Activated CD8-positive, alpha-beta T cell treated with anti-CD3 and anti-CD28 coated beads, Interleukin-2, amount 10 ng/mL, durations not matched to agents 7 days and 5 days (primary cell): ENCODE results near the gene MPP3. TPM values are rescaled to one million over a fixed set of nuclear protein-coding genes. Genes with fewer than 3 reads are reported as not detected.

Experiments used
- ATAC-seq: fragments of 150-1000 bp; cut with Tn5 transposase; one replicate; pipeline ENCODE4 v1.10.0; 2021; ENCODE audit warnings: moderate library complexity
- CTCF ChIA-PET: fragments of 350-600 bp; sonication (Branson Sonifier 250); formaldehyde crosslinking; loops from one replicate; lab custom pipeline; 2021; ENCODE audit warnings: antibody characterized with exemption; lab: Charles Lee
- POLR2A ChIA-PET: fragments of 350-600 bp; sonication (Branson Sonifier 250); formaldehyde crosslinking; loops from one replicate; lab custom pipeline; 2021; ENCODE audit warnings: antibody characterized with exemption; lab: Charles Lee
- DNase-seq: peaks from one replicate; pipeline ENCODE4 v3.0.0-alpha.2; 2020
- H3K27ac Mint-ChIP-seq: one replicate; pipeline ENCODE4 v1.8.0; 2021; ENCODE audit warnings: mild to moderate bottlenecking, mixed read lengths
- H3K27me3 Mint-ChIP-seq: one replicate; pipeline ENCODE4 v1.8.0; 2021; ENCODE audit warnings: low read depth, mixed read lengths
- H3K36me3 Mint-ChIP-seq: one replicate; pipeline ENCODE4 v1.8.0; 2021; ENCODE audit warnings: low read depth, mixed read lengths
- H3K4me1 Mint-ChIP-seq: one replicate; pipeline ENCODE4 v1.8.0; 2021; ENCODE audit warnings: low read depth, mixed read lengths
- H3K4me3 Mint-ChIP-seq: one replicate; pipeline ENCODE4 v1.8.0; 2021; ENCODE audit warnings: mild to moderate bottlenecking, mixed read lengths
- H3K9me3 Mint-ChIP-seq: one replicate; pipeline ENCODE4 v1.8.0; 2022; ENCODE audit warnings: mixed read lengths; ENCODE audit not compliant: insufficient read depth
- total RNA-seq, 2 experiments: library from RNA; stranded (reverse); gene quantifications; one replicate each; pipeline ENCODE4 v1.2.3, GENCODE V29; 2021

Gene MPP3
- total RNA-seq, 2 experiments from 2014 or later, result not detected

- POLR2A ChIA-PET, result interaction anchor here (0.6 kb wide), 1 partner anchor 865 kb away, joined by 3 read pairs; no protein-coding TSS in a partner anchor
- DNase-seq (peak; percentile 75), ATAC-seq (peak; percentile 97)
- Mint-ChIP-seq H3K27ac (peak within 1 kb of the TSS; percentile 81), H3K9me3 (no peaks in the 10 kb centered on the region), H3K27me3 (peaks cover 36% of the 10 kb centered on the region), H3K4me3 (peak within 1 kb of the TSS; percentile 81), H3K4me1 (peaks cover 10% of the 10 kb centered on the region), H3K36me3 (peaks cover 2% of the 10 kb centered on the region)
- CTCF ChIA-PET, result interaction anchor here (0.9 to 1.7 kb wide), 5 partner anchors 9 to 67 kb away, joined by 3 to 6 read pairs (median 4); no protein-coding TSS in a partner anchor
Observed at GRCh38 chr17:43778337-43779144, 54.4 kb downstream of the MPP3 start, which contains the start of gene DUSP3. TSS of gene DUSP3 (minus strand) at chr17:43778977. CDS start at chr17:43778924, 53 bp downstream.

GRCh38 chr17:43774304-43775250, 58.4 kb downstream of the MPP3 start:
- no peak for DNase-seq
- H3K9me3 Mint-ChIP-seq, result no peaks in the 10 kb centered on the region
- POLR2A ChIA-PET, result no interaction called here
- no peak for ATAC-seq
- CTCF ChIA-PET, result interaction anchor here (1.1 to 1.9 kb wide), 2 partner anchors 9 to 72 kb away, joined by 3 to 13 read pairs; partner anchors contain the start of gene CD300LG
- no peak overlapping the region for H3K4me3 Mint-ChIP-seq
- H3K27ac Mint-ChIP-seq, result no peak overlapping the region
- peaks cover 3% of the 10 kb centered on the region for H3K27me3 Mint-ChIP-seq
- peaks cover 14% of the 10 kb centered on the region for H3K4me1 Mint-ChIP-seq
- H3K36me3 Mint-ChIP-seq, result peaks cover 12% of the 10 kb centered on the region

DNA sequence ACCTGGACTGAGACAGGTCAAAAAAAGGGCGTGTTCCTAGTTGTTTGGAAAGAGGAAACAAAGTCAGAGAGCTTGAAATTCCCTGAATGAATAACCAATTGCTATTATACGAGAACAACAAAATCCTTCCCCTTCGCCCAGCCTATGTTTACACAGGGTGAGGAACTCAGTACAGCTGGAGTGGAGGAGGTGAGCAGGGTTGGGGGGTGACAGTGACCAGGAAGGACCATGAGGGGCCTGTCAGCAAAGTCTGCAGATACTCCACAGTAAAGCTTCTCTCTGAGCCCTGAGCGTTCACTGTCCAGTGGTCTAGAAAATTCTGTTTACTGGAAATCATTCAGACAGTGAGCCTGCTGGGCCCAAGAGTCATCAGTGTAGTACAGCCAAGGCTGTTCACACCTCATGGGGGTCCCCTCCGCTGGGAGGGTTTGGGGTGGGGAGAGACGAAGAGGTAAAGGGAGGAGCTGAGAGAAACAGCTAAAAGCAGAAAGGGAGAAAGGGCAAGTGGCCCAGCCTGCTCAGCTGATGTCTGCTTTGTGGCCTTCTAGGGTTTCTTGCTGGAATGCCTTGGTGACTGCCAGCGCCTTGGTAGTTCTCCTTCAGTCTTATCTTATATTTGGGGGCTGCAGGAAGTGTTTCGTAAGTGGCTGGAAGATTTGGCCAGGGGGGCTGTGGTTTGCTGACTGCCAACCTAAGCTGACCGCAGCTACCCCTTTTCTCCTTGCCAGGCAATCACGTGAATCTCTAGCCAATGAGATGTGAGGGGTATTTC, 59.9 kb downstream of the MPP3 start:
- CTCF ChIA-PET, result interaction anchor here (1.2 kb wide), 1 partner anchor 78 kb away, joined by 3 read pairs; no protein-coding TSS in a partner anchor
- ATAC-seq, result no peak
- Mint-ChIP-seq H3K36me3 (peaks cover 12% of the 10 kb centered on the region), H3K27ac (peak overlapping the region; percentile 64), H3K4me1 (peaks cover 9% of the 10 kb centered on the region), H3K27me3 (no peaks in the 10 kb centered on the region), H3K4me3 (no peak overlapping the region), H3K9me3 (no peaks in the 10 kb centered on the region)
- POLR2A ChIA-PET, result interaction anchor here (0.6 kb wide), 1 partner anchor 520 kb away, joined by 3 read pairs; no protein-coding TSS in a partner anchor
- no peak for DNase-seq

- H3K27ac Mint-ChIP-seq, result no peak overlapping the region
- ChIA-PET CTCF (no interaction called here), POLR2A (no interaction called here)
- H3K36me3 Mint-ChIP-seq, result peaks cover 12% of the 10 kb centered on the region
- no peak for DNase-seq
- H3K27me3 Mint-ChIP-seq, result no peaks in the 10 kb centered on the region
- ATAC-seq, result no peak
- H3K9me3 Mint-ChIP-seq, result no peaks in the 10 kb centered on the region
- H3K4me1 Mint-ChIP-seq, result peaks cover 9% of the 10 kb centered on the region
- no peak overlapping the region for H3K4me3 Mint-ChIP-seq
Observed at GRCh38 chr17:43771463-43771862, 61.5 kb downstream of the MPP3 start.

DNA sequence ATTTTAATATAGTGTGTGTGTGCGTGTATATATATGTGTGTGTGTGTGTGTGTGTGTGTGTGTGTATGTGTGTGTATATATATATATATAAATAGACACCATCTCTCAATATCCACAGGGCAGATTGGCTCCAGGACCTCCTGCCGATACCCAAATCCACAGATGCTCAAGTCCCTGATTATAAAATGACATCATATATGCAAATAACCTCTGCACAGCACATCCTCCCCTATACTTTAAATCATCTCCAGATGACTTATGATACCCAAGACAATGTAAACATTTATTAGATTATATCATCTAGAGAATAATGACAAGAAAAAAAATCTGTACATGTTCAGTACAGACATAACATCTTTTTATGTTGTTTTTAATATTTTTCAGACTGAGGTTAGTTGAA, 62.0 kb downstream of the MPP3 start:
- DNase-seq (no peak), ATAC-seq (no peak)
- Mint-ChIP-seq H3K4me3 (no peak overlapping the region), H3K27ac (no peak overlapping the region), H3K27me3 (no peaks in the 10 kb centered on the region), H3K36me3 (peaks cover 12% of the 10 kb centered on the region), H3K9me3 (no peaks in the 10 kb centered on the region), H3K4me1 (peaks cover 9% of the 10 kb centered on the region)
- POLR2A ChIA-PET, result no interaction called here
- CTCF ChIA-PET, result interaction anchor here (1.7 kb wide), 1 partner anchor 77 kb away, joined by 4 read pairs; no protein-coding TSS in a partner anchor

GRCh38 chr17:43769859-43770258, 63.1 kb downstream of the MPP3 start:
- Mint-ChIP-seq H3K4me3 (no peak overlapping the region), H3K36me3 (peaks cover 10% of the 10 kb centered on the region), H3K27ac (no peak overlapping the region), H3K4me1 (peaks cover 9% of the 10 kb centered on the region), H3K9me3 (no peaks in the 10 kb centered on the region), H3K27me3 (peaks cover 3% of the 10 kb centered on the region)
- POLR2A ChIA-PET, result no interaction called here
- DNase-seq (no peak), ATAC-seq (no peak)
- CTCF ChIA-PET, result interaction anchor here (1.4 to 1.7 kb wide), 2 partner anchors 9 to 76 kb away, joined by 4 to 8 read pairs; no protein-coding TSS in a partner anchor

DNA sequence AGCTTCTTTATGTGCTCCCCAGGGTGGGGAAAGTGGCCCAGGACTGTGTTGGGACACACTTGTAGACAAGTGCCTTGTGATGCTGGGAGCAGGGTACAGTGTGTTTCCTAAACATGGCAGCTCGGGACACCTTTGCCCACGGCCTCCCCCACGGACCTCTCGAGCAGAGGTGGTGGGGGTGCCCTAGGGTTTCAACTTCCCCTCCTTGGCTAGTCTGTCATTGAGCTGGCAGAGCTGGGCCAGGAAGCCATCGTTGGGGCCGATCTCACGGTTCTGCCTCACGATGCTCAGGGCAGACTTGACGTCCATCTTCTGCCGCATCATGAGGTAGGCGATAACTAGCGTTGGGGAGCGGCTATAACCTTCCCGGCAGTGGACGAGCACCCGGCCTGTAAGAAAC, 63.5 kb downstream of the MPP3 start:
- Mint-ChIP-seq H3K4me1 (peaks cover 9% of the 10 kb centered on the region), H3K9me3 (no peaks in the 10 kb centered on the region), H3K4me3 (no peak overlapping the region), H3K27me3 (peaks cover 3% of the 10 kb centered on the region), H3K36me3 (peaks cover 10% of the 10 kb centered on the region), H3K27ac (no peak overlapping the region)
- CTCF ChIA-PET, result interaction anchor here (1.4 to 1.7 kb wide), 2 partner anchors 9 to 75 kb away, joined by 4 to 8 read pairs; no protein-coding TSS in a partner anchor
- POLR2A ChIA-PET, result no interaction called here
- no peak for ATAC-seq
- DNase-seq, result no peak

DNA sequence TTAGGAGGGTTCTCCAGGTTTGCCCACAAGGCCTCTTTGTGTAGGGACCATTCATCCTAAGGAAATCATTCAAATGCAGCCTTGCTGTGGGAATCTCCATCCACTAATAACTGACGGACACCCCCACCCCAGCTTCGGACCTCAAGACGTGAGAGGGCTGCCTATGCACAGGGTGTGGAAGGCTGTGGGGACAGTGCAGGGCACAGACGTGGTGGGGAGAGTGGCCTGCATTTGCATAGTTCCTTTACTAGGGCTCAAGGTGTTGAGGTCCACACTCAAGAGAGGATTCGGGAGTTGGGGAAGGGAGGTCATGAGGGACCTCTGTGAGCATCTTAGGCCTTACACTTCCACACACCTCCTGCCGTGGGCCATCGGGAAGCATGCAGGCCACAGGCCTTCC, 64.0 kb downstream of the MPP3 start:
- Mint-ChIP-seq H3K27me3 (peaks cover 3% of the 10 kb centered on the region), H3K9me3 (no peaks in the 10 kb centered on the region), H3K4me3 (no peak overlapping the region), H3K36me3 (peaks cover 10% of the 10 kb centered on the region), H3K27ac (no peak overlapping the region), H3K4me1 (peaks cover 9% of the 10 kb centered on the region)
- ATAC-seq, result no peak
- POLR2A ChIA-PET, result no interaction called here
- CTCF ChIA-PET, result interaction anchor here (0.7 to 1.7 kb wide), 3 partner anchors 8 to 75 kb away, joined by 3 to 8 read pairs (median 4); no protein-coding TSS in a partner anchor
- DNase-seq, result no peak

- DNase-seq, result no peak
Observed at GRCh38 chr17:43768382-43768781, 64.6 kb downstream of the MPP3 start.

DNA sequence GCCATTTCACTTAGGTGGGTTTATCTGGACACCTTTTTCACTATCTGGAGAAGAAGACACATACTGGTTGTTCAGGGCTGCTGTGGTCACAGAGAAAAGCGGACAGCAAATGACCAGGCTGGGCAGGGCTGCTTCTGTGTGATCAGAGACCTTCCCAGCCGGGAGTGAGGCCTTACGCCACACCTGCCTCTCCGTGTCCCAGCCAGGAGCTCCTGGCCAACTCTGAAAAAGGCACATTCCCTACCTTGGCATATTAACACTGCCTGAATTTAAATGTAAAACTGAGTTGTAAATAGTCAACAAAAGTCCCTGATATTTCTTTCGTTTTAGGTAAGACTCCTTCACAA, 65.3 kb downstream of the MPP3 start:
- H3K27me3 Mint-ChIP-seq, result peaks cover 7% of the 10 kb centered on the region
- no peak for DNase-seq
- no peak overlapping the region for H3K27ac Mint-ChIP-seq
- no peak for ATAC-seq
- ChIA-PET POLR2A (interaction anchor here (0.7 kb wide), 1 partner anchor 198 kb away, joined by 3 read pairs; no protein-coding TSS in a partner anchor), CTCF (interaction anchor here (0.8 to 17.0 kb wide), 17 partner anchors 10 to 369 kb away, joined by 3 to 607 read pairs (median 6); partner anchors contain the start of genes ARL4D, CD300LG, CFAP97D1 and DHX8)
- no peaks in the 10 kb centered on the region for H3K9me3 Mint-ChIP-seq
- H3K4me3 Mint-ChIP-seq, result no peak overlapping the region
- peaks cover 2% of the 10 kb centered on the region for H3K36me3 Mint-ChIP-seq
- no peaks in the 10 kb centered on the region for H3K4me1 Mint-ChIP-seq

More at GRCh38 chr17:43768382-43768781, 64.6 kb downstream of the MPP3 start:
- ATAC-seq, result no peak
- POLR2A ChIA-PET, result no interaction called here
- Mint-ChIP-seq H3K9me3 (no peaks in the 10 kb centered on the region), H3K36me3 (peaks cover 9% of the 10 kb centered on the region), H3K4me3 (no peak overlapping the region), H3K27ac (no peak overlapping the region), H3K27me3 (peaks cover 7% of the 10 kb centered on the region), H3K4me1 (peaks cover 6% of the 10 kb centered on the region)
- CTCF ChIA-PET, result interaction anchor here (0.7 to 17.0 kb wide), 3 partner anchors 69 to 78 kb away, joined by 3 to 607 read pairs (median 12); partner anchors contain the start of gene CD300LG
